Dedifferentiated amniotic fluid mesenchymal stem cell (primary cell): ENCODE results near the gene ZNF296.
"Not testable (repeated sequence)": the region's sequence is repeated elsewhere in the genome, so short reads cannot be mapped to it uniquely, and the experiment has no call there.

Source experiments
- DNase-seq: peaks from one replicate; pipeline ENCODE4 v3.0.0-alpha.2; 2016; ENCODE audit errors: extremely low spot score

The ZNF296 gene

DNA sequence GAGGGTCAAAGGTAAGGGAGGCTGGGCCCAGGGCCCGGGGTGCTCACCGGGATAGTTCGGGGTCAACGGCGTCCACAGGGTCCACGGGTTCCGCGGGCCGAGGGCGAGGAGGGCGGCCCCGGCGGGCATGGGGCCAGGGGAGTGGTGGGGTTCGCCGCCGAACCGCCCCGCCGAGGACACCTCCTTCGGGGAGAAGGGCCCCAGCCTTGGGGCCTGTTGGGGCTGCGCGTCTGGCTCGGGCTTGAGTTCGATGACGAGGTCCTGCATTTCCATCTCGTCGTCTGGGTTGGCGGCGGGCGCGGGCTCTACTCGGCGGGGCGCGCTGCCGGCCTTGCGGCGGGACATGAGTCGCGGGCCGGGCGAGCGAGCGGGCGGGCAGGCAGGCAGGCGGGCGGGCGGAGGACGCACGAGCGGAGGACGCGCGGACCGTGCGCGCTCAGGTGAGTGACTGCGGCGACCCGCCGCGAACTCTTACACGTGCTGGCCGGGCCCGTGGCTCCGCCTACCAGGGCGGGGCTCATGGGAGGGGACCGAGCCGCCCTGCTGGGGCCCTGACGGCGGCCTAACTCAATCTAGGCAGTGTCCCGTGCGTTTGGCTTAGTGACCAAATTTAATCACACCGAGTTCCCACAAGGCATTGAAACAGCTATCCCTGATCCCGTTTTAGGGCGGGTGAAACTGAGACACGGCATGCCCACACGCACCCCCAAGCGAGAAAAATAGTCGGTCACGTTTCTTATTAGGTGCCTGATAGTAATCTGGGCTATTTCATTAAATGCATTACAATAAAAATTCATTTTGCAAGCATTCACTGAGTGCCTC, at the start of gene ZNF296:
ZNF296 (minus strand) TSS at position 450 of the 822 bp plus-strand sequence; CDS start at position 345, 105 bp downstream.
- DNase-seq = no peak

DNA sequence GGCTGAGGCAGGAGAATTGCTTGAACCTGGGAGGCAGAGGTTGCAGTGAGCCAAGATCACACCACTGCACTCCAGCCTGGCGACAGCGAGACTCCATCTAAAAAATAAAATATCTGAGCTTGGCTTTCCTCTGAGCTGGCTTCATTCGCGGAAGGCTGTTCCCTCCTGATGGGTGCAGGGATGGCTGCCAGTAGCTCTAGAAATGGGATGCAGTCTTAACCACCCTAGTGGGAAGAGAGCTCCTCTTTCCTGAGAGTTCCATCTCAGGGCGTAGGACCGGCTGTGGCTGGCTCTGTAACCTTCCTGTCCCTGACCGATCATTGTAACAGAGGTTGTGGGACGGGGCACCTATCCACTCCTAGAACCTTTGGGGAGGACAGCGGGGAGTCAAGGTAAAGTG, 49.1 kb upstream of the ZNF296 start:
- DNase-seq = no peak

DNA sequence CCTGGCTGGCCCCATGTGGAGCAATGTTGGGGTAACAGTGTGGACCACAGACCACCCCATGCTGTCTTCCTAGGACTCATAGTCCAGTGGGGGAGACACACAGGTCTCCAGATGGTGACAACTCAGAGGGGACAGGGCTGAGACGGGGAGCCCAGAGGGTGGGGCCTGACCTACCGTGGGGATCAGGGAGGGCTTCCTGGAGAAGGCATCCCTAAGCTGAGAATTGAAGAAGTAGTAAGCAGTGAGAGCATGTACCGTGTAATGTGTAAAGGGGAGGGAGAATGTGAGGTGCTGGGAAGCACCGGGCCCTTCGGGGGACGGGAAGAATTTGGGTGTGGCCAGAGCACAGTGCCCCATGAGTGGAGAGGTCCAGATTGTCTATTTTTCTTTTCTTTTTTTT, 47.7 kb upstream of the ZNF296 start:
- DNase-seq = no peak

DNA sequence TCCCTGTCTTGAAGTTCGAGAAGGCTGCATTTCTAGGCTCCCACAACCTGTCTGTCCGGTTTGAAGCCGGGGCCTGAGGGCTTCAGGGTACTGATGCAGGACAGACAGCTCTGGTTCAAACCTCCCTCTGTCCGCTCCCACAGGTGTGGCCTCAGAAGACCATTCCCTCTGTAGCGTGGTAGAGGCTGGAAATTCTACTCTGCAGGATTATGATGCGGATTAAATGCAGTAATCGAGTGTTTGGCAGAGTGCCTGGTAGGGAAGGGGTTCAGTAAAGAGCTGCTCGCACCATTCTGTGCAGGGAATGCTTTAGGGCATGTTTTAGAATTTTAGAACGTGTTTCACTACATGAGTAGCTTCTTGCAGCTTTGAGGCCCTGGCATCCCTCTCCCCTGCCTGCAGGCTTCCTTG, 47.2 kb upstream of the ZNF296 start:
- no peak for DNase-seq

DNA sequence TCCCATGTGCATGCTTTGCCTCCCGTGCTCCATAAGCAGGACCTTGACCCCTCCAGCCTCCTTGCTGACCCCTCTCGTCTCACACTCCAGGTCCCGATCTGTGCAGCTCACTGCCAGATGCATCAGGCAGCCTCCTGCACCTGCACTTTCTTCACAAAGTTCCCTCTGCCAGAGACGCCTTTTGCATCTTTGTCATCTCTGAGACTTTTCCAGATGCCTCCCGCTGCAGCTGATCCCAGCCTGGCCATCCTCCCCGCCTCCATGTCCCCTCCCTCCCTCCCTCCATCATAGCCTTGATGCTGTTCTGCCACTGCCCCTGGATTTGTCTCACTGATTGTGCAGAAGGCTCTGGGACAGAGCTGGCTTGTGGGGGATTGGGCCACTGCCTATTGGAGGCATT, 46.6 kb upstream of the ZNF296 start:
- no peak for DNase-seq

DNA sequence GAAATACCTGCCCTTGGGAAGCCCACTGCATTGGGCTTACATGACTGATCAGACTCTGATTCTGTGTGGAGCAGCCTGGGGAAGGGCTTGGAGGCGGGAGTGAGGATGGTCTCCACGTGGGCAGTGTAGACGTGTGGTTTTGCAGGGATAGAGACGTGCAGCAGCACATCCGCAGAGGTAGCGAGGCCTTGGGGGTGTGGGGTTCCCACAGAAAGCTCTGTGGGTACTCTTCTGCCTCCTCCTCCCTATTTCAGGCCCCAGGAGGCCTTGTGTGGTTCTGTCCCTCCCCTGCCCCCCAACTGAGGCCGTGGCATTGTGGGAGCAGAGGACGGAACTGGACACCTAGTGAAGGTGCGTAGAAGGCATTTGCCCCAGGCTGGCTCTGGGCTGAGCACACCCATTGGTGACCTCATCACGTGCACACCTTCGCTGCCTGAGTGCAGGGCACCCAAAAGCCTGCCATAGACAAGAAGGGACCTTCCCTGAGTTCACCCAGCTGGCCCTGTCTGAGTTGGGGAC, 45.6 kb upstream of the ZNF296 start:
- DNase-seq = no peak

DNA sequence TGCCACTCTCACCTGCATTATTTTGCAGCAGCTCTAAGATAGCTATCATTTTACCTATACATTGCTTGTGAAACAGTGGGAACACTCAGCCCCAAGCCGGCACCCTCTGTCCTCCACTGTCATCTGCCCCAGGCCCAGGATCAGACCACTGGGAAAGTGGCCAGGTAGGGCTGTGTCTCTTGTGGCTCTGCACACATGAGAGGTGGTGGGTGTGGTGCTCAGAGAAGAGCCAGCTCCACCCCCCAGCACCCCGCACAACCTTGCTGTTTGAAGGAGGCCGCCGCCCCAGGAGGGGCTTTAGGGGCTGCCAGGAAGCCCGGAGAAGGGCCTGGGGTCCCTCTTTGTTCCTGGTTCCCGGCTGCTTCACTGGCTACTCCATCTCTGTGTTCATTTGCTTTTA, 43.3 kb upstream of the ZNF296 start:
- DNase-seq = no peak

DNA sequence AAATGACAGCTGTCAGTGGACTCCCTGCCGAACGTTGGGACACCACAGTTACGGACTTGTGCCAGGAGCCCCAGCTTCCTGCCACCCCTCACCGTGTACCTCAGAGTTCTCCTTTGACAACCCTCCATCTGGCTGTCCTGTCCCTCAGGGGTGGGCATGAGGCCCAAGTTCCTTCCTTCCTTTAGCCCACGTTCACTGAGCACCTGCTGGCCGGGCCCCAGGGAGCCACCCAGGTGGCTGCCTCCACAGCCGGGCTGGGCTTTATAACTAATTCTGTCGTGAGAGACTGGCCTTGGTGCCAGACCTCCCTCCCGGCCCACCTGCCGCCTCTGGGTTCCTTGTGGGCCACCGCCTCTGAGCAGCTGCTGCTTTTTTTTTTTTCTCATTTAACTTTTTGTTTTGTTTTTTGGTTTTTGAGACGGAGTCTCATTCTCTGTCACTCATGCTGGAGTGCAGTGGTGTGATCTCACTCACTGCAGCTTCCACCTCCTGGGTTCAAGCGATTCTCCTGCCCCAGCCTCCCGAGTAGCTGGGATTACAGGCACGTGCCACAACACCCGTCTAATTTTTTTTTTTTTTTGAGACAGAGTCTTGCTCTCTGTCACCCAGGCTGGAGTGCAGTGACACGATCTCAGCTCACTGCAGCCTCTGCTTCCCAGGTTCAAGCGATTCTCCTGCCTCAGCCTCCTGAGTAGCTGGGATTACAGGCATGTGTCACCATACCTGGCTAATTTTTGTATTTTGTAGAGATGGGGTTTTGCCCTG, 42.5 kb upstream of the ZNF296 start:
- DNase-seq = not testable (repeated sequence)

DNA sequence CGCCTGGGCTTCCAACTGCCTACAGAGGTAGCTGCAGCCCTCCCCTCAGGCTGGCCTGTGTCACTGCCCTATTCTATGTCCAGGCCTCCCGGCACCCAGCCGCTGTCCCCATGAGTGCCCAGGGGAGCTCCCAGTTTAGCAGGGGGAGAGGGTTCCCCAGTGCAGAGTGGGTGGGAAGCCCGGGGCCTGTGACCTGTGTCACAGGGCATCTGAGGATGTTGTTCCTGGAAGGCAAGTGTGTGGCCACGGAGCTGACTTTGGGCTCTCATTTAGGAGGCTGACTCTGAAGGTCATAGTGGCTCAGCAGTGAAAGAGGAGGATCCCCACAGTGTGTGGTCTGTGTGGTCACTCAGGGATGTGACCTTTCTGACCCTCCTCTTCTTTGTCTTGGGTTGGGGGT, 41.8 kb upstream of the ZNF296 start:
- DNase-seq = no peak

DNA sequence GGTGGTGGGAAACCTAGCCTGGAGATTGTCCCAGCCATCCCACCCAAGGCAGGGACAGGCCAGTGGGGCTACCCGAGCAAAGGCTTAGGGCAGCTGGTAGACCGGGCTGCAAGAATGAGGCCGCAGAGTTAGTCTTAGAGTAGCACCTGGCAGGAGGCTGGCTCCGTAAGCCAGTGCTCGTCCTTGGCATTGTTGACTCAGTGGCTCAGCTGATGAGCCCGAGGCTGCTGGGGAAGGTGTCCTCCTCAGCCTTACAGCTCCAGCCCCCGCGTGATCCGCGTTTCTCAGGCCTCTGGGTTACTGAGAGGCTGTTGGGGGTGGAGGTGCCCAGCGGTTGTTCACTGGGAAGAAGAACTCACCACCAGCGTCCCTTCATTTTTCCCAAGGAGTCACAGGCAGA, 41.4 kb upstream of the ZNF296 start:
- no peak for DNase-seq

DNA sequence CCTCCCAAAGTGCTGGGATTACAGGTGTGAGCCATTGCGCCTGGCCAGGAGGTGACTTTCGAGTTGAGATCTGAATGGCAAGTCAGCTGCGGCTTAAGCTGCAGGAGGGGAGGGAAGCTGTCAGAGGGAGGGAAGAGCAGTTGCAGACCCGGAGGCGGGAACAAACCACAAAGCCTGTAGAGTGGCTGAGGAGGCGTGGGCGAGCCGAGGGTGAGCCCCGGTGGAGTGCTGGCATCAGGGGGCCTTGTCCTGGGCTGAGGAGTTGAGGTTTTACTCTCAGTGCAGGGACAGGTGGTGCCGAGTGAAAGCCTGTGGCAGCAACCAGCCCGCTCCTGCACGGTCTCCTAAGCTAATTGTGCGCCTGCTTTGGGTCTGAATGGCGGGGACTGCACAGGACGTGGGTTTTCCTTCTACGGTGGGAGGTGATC, 40.9 kb upstream of the ZNF296 start:
- DNase-seq = no peak

DNA sequence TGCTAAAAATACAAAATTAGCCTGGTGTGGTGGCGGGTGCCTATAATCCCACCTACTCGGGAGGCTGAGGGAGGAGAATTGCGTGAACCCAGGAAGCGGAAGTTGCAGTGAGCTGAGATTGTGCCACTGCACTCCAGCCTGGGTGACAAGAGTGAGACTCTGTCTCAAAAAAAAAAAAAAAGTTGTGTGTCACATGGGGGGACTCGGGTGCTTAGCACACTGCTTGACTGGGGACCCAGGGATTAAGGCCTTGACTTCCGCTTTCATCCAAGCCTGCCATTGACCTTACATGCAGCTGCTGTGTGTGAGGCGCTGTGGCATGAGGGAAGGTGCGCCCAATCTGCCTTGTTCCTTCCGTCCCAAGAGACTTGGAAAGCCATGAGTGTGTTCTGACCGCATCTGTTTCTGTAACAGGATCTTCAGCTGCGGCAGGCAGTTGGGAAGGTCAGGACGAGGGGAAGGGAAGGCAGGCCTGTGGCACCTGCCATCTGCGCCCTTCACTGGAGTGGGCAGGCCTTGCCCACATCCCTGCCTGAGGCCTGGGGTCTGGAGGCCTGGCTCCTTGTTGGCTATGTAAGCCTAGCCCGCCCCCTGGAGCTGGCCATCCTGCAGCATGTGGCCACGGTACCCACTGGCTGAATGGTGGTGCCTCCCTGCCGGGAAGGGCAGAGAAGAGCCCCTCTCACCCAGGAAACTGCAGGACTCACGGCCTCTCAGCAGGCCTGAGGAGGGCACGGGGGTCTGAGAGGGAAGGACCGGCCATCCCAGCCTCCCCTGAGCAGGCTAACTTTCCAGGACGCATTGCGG, 39.7 kb upstream of the ZNF296 start:
- no peak for DNase-seq

DNA sequence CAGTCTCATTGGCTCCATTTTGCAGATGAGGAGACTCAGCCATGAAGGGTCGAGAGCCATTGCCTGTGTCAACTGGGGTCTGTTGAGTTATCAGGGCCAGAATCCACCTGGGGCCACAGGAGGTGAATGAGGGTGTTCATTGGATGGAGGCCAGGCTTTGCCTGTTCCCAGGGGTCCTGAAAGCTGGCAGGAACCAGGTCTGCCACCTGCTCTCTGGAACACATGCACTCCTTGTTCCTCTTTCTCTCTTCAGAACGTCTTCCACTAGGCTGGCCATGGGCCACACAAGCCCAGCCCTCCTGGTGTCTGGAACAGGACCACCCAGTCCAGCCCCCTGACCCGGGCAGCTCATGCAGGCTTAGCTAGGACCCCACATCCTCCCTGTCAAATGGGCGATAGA, 37.8 kb upstream of the ZNF296 start:
- no peak for DNase-seq

DNA sequence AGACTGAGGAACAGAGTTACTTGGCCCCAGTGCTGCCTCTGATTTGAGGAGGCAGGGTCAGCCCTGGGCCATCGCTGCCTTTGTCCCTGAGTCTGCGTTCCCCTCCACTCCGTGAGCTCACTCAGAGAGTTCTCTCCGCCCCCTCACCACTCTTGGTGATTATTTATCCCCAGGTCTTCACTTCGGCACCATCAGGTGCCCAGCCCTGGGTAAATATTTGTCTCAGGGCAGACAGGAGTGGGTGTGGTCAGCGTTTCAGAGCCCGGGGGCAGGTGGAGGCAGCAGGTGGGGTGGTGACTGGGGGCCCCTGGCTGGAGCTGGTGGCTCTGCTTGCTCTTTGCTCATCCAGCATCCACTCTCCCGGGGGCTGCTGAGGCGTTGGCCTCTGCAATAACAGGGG, 37.4 kb upstream of the ZNF296 start:
- no peak for DNase-seq

DNA sequence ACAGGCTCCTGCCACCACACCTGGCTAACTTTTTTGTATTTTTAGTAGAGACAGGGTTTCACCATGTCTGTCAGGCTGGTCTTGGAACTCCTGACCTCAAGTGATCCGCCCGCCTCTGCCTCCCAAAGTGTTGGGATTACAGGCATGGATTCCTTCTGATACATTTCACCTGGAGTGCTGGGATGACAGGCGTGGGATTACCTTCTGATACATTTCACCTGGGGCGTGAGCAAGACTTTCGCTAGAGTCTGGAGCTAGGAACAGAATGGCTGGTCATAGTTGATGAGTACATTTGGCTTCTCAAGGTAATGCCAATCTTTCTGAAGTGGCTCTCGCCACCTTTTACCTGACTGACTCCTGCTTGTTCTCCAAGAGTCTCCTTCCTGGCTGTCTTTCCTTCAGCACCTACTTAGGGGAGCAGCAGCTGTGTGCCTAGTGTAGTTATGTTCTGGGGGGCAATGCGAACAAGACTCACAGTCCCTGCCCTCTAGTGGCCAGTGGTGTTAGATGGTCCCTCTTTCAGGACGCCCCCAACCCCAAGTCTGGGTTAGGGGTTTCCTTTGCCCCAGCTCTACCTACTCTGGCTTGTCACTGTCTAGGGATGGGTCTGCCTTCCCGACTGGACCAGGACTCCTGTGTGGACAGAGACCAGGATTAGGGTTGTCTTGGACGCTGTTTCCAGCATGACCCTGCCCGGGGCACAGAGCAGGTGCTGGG, 36.0 kb upstream of the ZNF296 start:
- DNase-seq = no peak

DNA sequence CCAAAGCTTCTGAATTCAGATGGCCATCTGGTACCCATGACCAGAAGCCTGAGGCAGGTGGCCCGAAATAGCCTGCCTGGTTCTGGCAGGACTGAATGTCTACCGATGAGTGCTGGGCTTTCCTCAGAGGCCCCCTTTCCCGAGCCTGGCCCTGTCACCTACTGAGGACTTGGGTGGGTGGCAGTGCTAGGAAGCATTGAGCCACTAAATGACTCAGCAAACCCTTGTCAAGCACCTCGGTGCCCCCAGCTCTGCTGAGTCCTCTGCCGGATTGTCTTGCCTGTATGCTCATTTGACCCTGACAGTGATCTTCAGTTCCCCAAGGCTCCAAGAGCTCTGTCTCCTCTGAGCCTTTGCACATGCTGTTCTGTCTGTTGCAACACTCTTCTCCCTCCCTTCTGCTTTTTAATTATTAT, 34.6 kb upstream of the ZNF296 start:
- DNase-seq = no peak

DNA sequence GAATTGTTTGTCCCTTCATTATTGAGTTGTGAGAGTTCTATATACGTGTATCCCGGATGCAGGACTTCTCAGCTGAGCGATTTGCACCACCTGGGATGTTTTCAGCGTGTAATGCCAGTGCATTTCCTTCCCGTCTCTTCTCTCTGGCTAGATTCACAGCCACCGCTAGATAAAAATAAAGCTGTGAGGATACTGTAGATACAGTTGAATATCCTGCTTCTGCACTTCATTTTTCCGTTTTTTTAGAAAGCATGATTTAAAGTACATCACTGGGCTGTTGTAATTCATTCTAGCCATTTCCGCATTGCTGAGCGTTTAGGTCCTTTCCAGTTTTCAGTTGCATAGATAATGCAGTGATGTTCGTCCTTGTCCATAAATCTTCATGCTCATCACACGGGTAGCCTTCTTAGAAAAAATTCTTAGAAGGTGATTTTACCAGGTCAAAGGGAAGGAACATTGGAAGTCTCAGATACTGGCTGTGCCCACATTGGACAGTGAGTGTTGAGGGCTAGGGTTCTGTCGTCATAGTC, 31.4 kb upstream of the ZNF296 start:
- no peak for DNase-seq

DNA sequence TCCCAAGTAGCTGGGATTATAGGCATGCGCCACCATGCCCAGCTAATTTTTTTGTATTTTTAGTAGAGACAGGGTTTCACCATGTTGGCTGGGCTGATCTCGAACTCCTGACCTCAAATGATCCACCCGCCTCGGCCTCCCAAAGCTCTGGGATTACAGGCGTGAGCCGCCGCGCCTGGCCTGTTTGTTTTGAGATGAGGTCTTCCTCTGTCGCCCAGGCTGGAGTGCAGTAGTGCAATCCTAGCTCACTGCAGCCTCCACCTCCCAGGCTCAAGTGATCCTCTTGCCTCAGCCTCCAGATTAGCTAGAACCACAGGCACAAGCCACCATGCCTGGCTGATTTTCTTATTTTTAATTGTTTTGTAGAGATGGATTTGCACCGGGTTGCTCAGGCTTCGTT, 30.1 kb upstream of the ZNF296 start:
- not testable (repeated sequence) for DNase-seq

DNA sequence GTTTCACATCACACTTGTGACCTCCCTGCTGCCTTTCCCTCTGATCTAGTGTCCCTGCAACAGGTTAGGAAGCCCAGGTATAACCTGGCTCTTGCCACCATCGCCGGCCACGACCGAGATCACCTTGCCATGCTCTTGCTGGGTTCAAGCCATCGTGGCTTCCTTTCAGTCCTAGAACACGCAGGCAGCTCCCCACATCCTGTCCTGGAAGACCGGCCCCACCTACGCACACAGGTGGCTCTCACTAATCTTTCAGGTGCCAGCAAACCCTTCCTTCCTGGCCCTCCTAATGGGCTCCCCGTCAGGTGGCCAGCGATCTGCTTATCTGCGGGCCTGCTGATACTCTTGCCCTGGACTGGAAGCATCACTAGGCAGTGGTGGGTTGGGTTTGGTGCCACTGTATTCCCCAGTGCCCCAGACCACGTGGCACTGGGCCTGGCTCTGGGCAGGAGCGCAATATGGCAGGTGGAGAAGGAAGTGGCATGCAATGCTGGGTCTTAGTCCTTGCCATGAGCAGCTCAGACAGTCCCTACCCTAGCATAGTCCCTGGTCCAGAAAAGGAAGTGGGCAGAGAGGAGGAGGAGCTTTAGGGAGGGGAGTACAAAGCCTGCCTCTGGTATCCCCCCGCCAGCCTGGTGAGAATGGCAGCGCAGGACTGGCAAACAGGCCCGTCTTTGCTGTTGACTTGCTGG, 28.5 kb upstream of the ZNF296 start:
- DNase-seq = no peak

DNA sequence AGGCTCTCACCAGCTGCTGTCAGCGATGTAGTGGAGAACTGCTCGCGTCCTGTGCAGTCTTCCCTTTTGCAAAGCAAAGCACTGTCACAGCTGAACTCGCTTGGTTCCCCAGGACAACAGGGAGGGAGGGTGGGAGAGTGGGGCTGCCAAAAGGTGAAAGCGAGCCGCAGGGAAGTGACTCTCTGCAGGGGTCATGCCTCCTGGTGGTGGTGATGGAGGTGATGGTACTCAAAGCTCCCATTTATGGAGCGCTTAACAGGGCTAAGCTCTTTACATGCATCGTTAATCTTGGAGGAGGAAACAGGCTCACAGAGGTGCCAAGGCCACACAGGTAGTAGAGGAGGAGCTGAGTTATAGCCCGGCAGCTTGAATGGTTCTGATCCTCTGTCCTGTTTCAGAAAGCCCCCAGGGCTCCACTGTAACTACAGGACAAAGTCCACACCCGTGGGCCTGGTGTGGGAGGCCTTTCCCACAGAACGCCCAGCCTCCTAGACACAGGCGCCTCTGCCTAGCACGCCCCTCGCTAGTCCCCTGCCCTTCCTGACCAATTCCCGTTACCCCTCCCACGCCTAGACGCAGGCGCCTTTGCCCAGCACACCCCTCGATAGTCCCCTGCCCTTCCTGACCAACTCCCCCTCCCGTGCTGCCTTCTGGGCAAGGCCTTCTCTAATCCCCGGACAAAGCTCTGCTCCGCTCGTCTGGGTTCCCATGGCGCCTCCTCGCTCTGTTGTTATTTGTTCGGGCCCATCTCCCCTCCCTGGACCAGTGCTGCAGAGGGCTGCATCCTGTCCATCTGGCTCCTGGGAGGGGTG, 27.4 kb upstream of the ZNF296 start:
- no peak for DNase-seq
